M059J (cell line): ENCODE data around the gene CTSV. TPM values are rescaled to one million over a fixed set of nuclear protein-coding genes. Genes with fewer than 3 reads are reported as not detected.
A peak's percentile ranks its signal among the peaks of the same experiment; 100 is the strongest.
"Not testable (repeated sequence)": the region's sequence is repeated elsewhere in the genome, so short reads cannot be mapped to it uniquely, and the experiment has no call there.

Experiments
- DNase-seq: peaks from one replicate; pipeline ENCODE4 v3.0.0-alpha.2; 2012; ENCODE audit warnings: low read depth
- total RNA-seq: library from RNA; depleted of rRNA; stranded (reverse); fragments of >200 nt; shearing (Covaris generic); gene quantifications from 2 replicates; pipeline ENCODE4 v1.2.3, GENCODE V29; 2014; rRNA removed

Gene CTSV
- total RNA-seq, result 3.6 and 11.2 TPM in 2 replicates

GRCh38 chr9:97038611-97039513 lies at the start of gene CTSV:
CTSV (minus strand) TSS chr9:97039142; CDS start chr9:97038043, 1,099 bp downstream.
- DNase-seq, result peak; percentile 83

GRCh38 chr9:97087668-97088215 lies 48.8 kb upstream of the CTSV start:
- DNase-seq, result not testable (repeated sequence)

GRCh38 chr9:97084562-97084991 lies 45.6 kb upstream of the CTSV start:
- DNase-seq, result not testable (repeated sequence)

GRCh38 chr9:97078362-97078761 lies 39.4 kb upstream of the CTSV start:
- DNase-seq, result no peak

GRCh38 chr9:97077452-97078295 lies 38.7 kb upstream of the CTSV start:
- DNase-seq, result no peak

- not testable (repeated sequence) for DNase-seq
Observed at GRCh38 chr9:97076731-97077451, 37.9 kb upstream of the CTSV start.

GRCh38 chr9:97076238-97076637 lies 37.3 kb upstream of the CTSV start:
- DNase-seq, result no peak

- no peak for DNase-seq
Observed at GRCh38 chr9:97075289-97075985, 36.5 kb upstream of the CTSV start.

- DNase-seq, result no peak
Observed at GRCh38 chr9:97073506-97073905, 34.6 kb upstream of the CTSV start.

- DNase-seq, result no peak
Observed at GRCh38 chr9:97072285-97072776, 33.4 kb upstream of the CTSV start.

GRCh38 chr9:97070325-97070724 lies 31.4 kb upstream of the CTSV start:
- DNase-seq, result not testable (repeated sequence)

- DNase-seq, result no peak
Observed at GRCh38 chr9:97067490-97067889, 28.5 kb upstream of the CTSV start.

- DNase-seq, result no peak
Observed at GRCh38 chr9:97064176-97064575, 25.2 kb upstream of the CTSV start.

GRCh38 chr9:97060796-97061195 lies 21.9 kb upstream of the CTSV start:
- no peak for DNase-seq

GRCh38 chr9:97059626-97060025 lies 20.7 kb upstream of the CTSV start:
- DNase-seq, result peak; percentile 65

- DNase-seq, result no peak
Observed at GRCh38 chr9:97057651-97058050, 18.7 kb upstream of the CTSV start.

GRCh38 chr9:97055891-97056290 lies 16.9 kb upstream of the CTSV start:
- DNase-seq, result not testable (repeated sequence)

- DNase-seq, result no peak
Observed at GRCh38 chr9:97053717-97054116, 14.8 kb upstream of the CTSV start.

- DNase-seq, result no peak
Observed at GRCh38 chr9:97052735-97053134, 13.8 kb upstream of the CTSV start.

GRCh38 chr9:97046228-97046627 lies 7.3 kb upstream of the CTSV start:
- peak; percentile 86 for DNase-seq

- DNase-seq, result no peak
Observed at GRCh38 chr9:97045300-97045699, 6.4 kb upstream of the CTSV start.
